Colonic mucosa (tissue), 4 donors: Measurements from ENCODE around the gene GRK4. TPM values are rescaled to one million over a fixed set of nuclear protein-coding genes. Genes with fewer than 3 reads are reported as not detected.
"Not testable (repeated sequence)": the region's sequence is repeated elsewhere in the genome, so short reads cannot be mapped to it uniquely, and the experiment has no call there.

Experiments used
- DNase-seq: peaks from one replicate; pipeline ENCODE4 v3.0.0-alpha.2; 2020
- H3K27ac ChIP-seq: fragments of 200-600 bp; one replicate; pipeline ENCODE4 v1.8.0; 2021
- H3K27me3 ChIP-seq: fragments of 200-600 bp; one replicate; pipeline ENCODE4 v1.8.0; 2021
- H3K36me3 ChIP-seq: fragments of 200-600 bp; one replicate; pipeline ENCODE4 v1.8.0; 2021
- H3K4me1 ChIP-seq: fragments of 200-600 bp; one replicate; pipeline ENCODE4 v1.8.0; 2021; ENCODE audit warnings: mild to moderate bottlenecking
- H3K4me3 ChIP-seq: fragments of 200-600 bp; one replicate; pipeline ENCODE4 v1.8.0; 2021
- H3K9ac ChIP-seq, 2 donors: one replicate each; pipeline ENCODE4 v1.7.0; 2013; ENCODE audit warnings: control low read depth in 2 of 2, low read depth in 2 of 2, low read length in 2 of 2
- H3K9me3 ChIP-seq: fragments of 200-600 bp; one replicate; pipeline ENCODE4 v1.8.0; 2021
- CTCF ChIP-seq: fragments of 200-600 bp; IDR thresholded peaks from one replicate; pipeline ENCODE4 v1.8.0; 2022; ENCODE audit warnings: antibody characterized with exemption, mild to moderate bottlenecking
- intact Hi-C: fragments of 100-400 bp; cut with DNase I; formaldehyde crosslinking; loops from one replicate; pipeline ENCODE4 v1.14.1; 2022
- total RNA-seq, 2 donors: library from RNA; stranded (reverse); fragmentation: NEBNext Ultra II Directional in 1 of 2; extraction: Animal tissue kit (Norgen Biotek cat#: 25700) in 1 of 2; gene quantifications; one replicate each; pipeline ENCODE4 v1.2.1, GENCODE V29; 2021
- donor health status: healthy.
- donor health status: DM: no; HTN: no; CAD: no.
- donor health status: DM: no; HTN: no; CAD: no.

The GRK4 gene
- total RNA-seq, 2 donors from 2014 or later: 0.77 to 1.7 TPM

GRCh38 chr4:2968381-2968780 is 5.0 kb downstream of the GRK4 start:
- no peaks in the 10 kb centered on the region for H3K9me3 ChIP-seq
- peaks cover 4% of the 10 kb centered on the region for H3K4me1 ChIP-seq
- H3K4me3 ChIP-seq: no peak overlapping the region
- intact Hi-C loops: no loop called here
- DNase-seq: no peak
- no peaks in the 10 kb centered on the region for H3K36me3 ChIP-seq
- no peak overlapping the region for H3K9ac ChIP-seq
- no peak for TF ChIP-seq CTCF
- H3K27me3 ChIP-seq: no peaks in the 10 kb centered on the region
- H3K27ac ChIP-seq: no peak overlapping the region

- H3K27ac ChIP-seq: no peak overlapping the region
- H3K4me1 ChIP-seq: no peaks in the 10 kb centered on the region
- no peak for DNase-seq
- no peaks in the 10 kb centered on the region for H3K9me3 ChIP-seq
- H3K27me3 ChIP-seq: no peaks in the 10 kb centered on the region
- H3K4me3 ChIP-seq: no peak overlapping the region
- no peak overlapping the region for H3K9ac ChIP-seq
- intact Hi-C loops: no loop called here
- no peak for TF ChIP-seq CTCF
- no peaks in the 10 kb centered on the region for H3K36me3 ChIP-seq
Measured at GRCh38 chr4:2971275-2971674, 7.9 kb downstream of the GRK4 start.

- H3K27ac ChIP-seq: no peak overlapping the region
- intact Hi-C loops: loop anchor here (5.0 kb wide), 1 partner anchor 60 kb away; no protein-coding TSS in a partner anchor
- no peaks in the 10 kb centered on the region for H3K27me3 ChIP-seq
- no peaks in the 10 kb centered on the region for H3K9me3 ChIP-seq
- no peaks in the 10 kb centered on the region for H3K4me1 ChIP-seq
- no peak overlapping the region for H3K4me3 ChIP-seq
- no peak overlapping the region for H3K9ac ChIP-seq
- no peak for TF ChIP-seq CTCF
- no peak for DNase-seq
- no peaks in the 10 kb centered on the region for H3K36me3 ChIP-seq
Measured at GRCh38 chr4:2977211-2978088, 14.1 kb downstream of the GRK4 start.

GRCh38 chr4:2981256-2981819 is 18.0 kb downstream of the GRK4 start:
- no peaks in the 10 kb centered on the region for H3K36me3 ChIP-seq
- no peak for DNase-seq
- H3K4me1 ChIP-seq: no peaks in the 10 kb centered on the region
- no peak overlapping the region for H3K4me3 ChIP-seq
- intact Hi-C loops: no loop called here
- no peak for TF ChIP-seq CTCF
- no peaks in the 10 kb centered on the region for H3K27me3 ChIP-seq
- H3K9me3 ChIP-seq: no peaks in the 10 kb centered on the region
- no peak overlapping the region for H3K27ac ChIP-seq
- H3K9ac ChIP-seq: no peak overlapping the region

- no peak for TF ChIP-seq CTCF
- Histone ChIP-seq H3K27me3 (no peaks in the 10 kb centered on the region), H3K4me3 (no peak overlapping the region), H3K36me3 (no peaks in the 10 kb centered on the region), H3K27ac (no peak overlapping the region), H3K4me1 (no peaks in the 10 kb centered on the region), H3K9ac (no peak overlapping the region), H3K9me3 (no peaks in the 10 kb centered on the region)
- DNase-seq: no peak
- intact Hi-C loops: no loop called here
Measured at GRCh38 chr4:2982012-2982411, 18.6 kb downstream of the GRK4 start.

- H3K27me3 ChIP-seq, H3K4me1 ChIP-seq, H3K4me3 ChIP-seq, H3K9ac ChIP-seq, H3K9me3 ChIP-seq, intact Hi-C loops, H3K27ac ChIP-seq, DNase-seq, H3K36me3 ChIP-seq: not testable (repeated sequence)
Measured at GRCh38 chr4:2983715-2984114, 20.3 kb downstream of the GRK4 start.
